ENCODE results near the gene SH3YL1.

DNA sequence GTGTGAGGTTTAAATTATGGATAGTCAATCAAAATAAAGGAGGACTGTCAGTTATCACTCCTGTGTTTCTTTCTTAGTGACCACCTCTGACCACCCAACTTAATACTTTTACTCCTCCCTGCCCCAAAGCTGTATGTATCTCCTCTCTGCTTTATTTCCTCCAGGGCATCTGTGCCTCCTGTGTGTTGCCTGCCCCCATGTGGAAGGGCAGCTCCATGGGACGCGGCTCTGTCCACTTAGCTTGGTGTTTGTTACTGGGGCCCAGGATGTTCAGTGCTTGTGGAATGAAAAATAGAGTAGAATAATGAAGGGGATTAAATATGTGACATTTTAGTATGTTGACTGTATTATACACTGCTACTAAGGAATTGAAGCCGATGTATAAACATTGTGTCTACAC is 10.7 kb upstream of the SH3YL1 start:
- TF ChIP-seq, protein P1, sequence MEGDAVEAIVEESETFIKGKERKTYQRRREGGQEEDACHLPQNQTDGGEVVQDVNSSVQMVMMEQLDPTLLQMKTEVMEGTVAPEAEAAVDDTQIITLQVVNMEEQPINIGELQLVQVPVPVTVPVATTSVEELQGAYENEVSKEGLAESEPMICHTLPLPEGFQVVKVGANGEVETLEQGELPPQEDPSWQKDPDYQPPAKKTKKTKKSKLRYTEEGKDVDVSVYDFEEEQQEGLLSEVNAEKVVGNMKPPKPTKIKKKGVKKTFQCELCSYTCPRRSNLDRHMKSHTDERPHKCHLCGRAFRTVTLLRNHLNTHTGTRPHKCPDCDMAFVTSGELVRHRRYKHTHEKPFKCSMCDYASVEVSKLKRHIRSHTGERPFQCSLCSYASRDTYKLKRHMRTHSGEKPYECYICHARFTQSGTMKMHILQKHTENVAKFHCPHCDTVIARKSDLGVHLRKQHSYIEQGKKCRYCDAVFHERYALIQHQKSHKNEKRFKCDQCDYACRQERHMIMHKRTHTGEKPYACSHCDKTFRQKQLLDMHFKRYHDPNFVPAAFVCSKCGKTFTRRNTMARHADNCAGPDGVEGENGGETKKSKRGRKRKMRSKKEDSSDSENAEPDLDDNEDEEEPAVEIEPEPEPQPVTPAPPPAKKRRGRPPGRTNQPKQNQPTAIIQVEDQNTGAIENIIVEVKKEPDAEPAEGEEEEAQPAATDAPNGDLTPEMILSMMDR (IDR thresholded peaks at IDR 0.05) = no peak
- TF ChIP-seq POLR2A (IDR thresholded peaks at IDR 0.05) (no peak), POLR2AphosphoS5 (IDR thresholded peaks at IDR 0.05) (no peak), EP300 (IDR thresholded peaks at IDR 0.05; ENCODE audit: low read depth) (no peak)
